GM21528 (cell line): ENCODE data around the gene BCR.

Experiments used
- ATAC-seq: cut with Tn5 transposase; IDR thresholded peaks from one replicate; pipeline ENCODE4 v1.9.1; 2021; ENCODE audit warnings: mild to moderate bottlenecking, moderate library complexity; ENCODE audit not compliant: unreplicated experiment, low FRiP score

BCR gene

GRCh38 chr22:23150762-23151161 is 29.5 kb upstream of the BCR start:
- no peak for ATAC-seq

GRCh38 chr22:23151827-23152226 is 28.5 kb upstream of the BCR start:
- no peak for ATAC-seq

- ATAC-seq, result no peak
Observed at GRCh38 chr22:23152238-23153114, 27.8 kb upstream of the BCR start.

GRCh38 chr22:23153994-23154393 is 26.3 kb upstream of the BCR start:
- no peak for ATAC-seq

- no peak for ATAC-seq
Observed at GRCh38 chr22:23154461-23154860, 25.8 kb upstream of the BCR start.

GRCh38 chr22:23155143-23155542 is 25.2 kb upstream of the BCR start:
- no peak for ATAC-seq

GRCh38 chr22:23155831-23156230 is 24.5 kb upstream of the BCR start:
- no peak for ATAC-seq

- no peak for ATAC-seq
Observed at GRCh38 chr22:23156286-23156685, 24.0 kb upstream of the BCR start.

GRCh38 chr22:23157560-23158515 is 22.5 kb upstream of the BCR start:
- ATAC-seq, result no peak

GRCh38 chr22:23158516-23159290 is 21.6 kb upstream of the BCR start:
- no peak for ATAC-seq

DNA sequence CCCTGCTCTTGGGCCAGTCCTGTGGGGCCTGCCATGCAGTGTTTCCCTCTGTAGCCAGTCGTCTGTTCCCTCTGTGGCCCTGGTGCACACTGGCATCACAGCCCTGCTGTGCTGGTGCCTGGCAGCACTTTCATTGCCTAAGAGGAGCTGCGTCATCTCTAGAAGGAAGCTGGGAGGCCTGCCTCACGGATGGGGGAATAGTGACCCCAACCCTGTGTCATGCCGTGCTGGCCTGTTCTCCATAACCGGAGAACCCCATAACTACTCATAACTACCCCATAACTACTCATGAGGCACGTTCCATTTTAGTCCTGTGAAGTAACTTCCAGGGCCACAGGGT is 21.0 kb upstream of the BCR start:
- ATAC-seq, result no peak

DNA sequence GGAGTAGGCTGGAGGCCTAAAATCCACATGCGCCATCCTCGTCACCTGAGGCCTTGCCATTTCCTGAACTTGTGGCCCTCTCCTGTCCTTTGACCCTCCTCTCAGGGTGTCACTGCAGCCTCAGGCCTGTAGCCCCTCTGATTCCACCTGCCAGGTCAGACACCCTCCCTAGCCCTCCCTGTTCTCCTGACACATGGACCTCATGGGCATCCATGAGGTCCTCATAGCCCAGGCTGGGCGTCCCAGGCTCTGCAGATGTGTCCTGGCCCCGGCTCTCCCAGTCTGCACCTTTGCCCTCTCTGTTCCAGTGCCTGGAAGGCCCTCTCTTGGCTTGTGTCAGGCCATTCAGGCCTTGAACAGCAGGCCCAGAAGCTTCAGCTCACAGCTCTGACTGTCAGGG is 19.3 kb upstream of the BCR start:
- no peak for ATAC-seq

GRCh38 chr22:23161574-23161973 is 18.7 kb upstream of the BCR start:
- no peak for ATAC-seq

- ATAC-seq, result no peak
Observed at GRCh38 chr22:23163665-23164064, 16.6 kb upstream of the BCR start.

DNA sequence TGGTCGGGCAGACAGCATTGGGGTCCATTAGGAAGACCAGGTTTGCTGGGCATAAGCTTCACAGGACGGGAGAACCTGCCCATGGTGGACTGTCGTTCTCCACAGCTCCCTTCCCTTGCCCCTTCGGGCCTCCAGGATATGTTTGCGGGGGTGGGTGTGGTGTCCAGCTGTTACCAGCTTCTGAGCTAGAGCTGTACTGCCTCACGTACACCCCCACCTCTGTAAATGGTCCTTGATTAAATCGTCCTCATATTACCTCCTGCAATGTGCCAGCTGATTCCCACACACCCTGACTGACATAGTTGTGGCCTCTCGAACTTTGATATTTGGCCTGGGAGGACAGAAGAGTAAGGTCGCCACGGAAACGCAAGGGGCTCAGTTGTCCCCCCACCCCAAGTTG is 16.2 kb upstream of the BCR start:
- no peak for ATAC-seq

GRCh38 chr22:23166042-23166831 is 14.1 kb upstream of the BCR start:
- ATAC-seq, result no peak

- no peak for ATAC-seq
Observed at GRCh38 chr22:23166841-23167616, 13.3 kb upstream of the BCR start.

DNA sequence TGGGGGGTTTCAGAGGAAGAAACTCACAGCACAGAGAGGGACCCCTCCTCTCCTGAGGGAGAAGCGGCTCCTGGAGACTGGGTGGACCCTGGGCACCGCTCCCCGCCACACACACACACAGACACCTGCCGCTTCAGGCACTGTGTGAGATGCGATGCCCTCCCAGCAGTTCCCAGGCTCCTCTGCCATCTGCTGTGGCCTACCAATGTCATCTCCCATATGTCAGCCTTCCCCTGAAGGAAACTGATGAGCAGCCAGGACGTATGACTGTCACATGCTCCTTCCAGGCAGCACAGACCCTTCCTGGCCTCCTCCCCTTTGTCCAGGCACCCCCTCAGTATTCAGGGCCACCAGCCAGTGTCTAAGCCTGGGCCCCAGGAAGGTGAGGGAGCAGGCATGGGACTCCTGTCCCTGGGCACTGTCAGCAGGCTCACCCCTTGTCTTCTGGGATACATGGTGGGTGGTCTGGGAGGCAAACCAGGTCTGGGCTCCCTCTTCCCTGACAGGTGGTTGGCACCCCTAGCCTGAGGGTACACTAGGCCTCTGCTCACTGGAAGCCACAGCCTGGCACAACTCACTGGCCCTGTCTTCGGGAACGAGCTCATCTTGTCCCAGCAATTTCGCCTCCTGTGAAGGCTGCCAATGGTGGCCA is 11.8 kb upstream of the BCR start:
- no peak for ATAC-seq

DNA sequence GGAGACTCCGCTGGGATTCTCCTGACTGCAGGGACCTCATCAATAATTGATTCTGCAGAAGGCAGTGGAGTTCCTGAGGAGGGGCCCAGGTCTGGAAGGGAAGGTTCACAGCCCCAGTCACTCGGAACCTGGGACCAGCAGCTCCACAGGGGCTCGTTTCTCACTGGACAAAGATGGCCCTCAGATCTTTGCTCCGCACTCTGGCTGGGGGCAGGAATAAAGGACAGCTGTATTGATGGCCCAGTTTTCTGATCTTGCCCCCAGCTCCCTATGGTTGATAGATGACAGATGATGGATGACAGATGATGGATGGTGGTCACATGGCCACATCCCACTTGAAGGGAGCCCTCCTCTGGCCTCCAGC is 11.3 kb upstream of the BCR start:
- ATAC-seq, result no peak
